B cell (primary cell): ENCODE measurements around the gene CXADR.

ENCODE experiments used
- EZH2 ChIP-seq: IDR thresholded peaks from 2 replicates; pipeline ENCODE4 v1.6.1; 2012; ENCODE audit warnings: borderline replicate concordance, low read depth, mild to moderate bottlenecking, moderate library complexity, low read length; ENCODE audit not compliant: insufficient read depth, poor library complexity, severe bottlenecking
- TF ChIP-seq, protein P1 (sequence below): fragments of 200-600 bp; IDR thresholded peaks from one replicate; pipeline ENCODE4 v1.8.0; 2022; ENCODE audit warnings: antibody characterized with exemption, mild to moderate bottlenecking

DNA sequence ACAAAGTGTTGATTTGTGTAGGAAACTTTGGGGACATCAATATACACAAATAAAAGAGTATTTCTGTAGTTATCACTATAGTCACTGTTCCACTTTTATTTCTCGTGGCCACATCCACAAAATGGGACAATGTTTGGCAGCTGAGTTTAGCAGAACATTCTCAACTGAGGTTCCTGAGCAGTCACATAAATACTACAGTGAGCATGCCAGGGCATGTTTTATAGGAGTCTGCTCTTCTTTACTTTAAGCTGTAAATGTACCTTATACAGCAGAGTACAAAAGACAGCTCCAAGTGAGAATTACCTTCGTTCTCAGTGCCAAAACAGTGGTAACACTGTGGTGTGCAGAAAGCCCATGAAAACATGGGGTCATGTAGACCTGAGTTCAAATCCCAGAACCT lies 94.8 kb downstream of the CXADR start:
- TF ChIP-seq, protein P1, sequence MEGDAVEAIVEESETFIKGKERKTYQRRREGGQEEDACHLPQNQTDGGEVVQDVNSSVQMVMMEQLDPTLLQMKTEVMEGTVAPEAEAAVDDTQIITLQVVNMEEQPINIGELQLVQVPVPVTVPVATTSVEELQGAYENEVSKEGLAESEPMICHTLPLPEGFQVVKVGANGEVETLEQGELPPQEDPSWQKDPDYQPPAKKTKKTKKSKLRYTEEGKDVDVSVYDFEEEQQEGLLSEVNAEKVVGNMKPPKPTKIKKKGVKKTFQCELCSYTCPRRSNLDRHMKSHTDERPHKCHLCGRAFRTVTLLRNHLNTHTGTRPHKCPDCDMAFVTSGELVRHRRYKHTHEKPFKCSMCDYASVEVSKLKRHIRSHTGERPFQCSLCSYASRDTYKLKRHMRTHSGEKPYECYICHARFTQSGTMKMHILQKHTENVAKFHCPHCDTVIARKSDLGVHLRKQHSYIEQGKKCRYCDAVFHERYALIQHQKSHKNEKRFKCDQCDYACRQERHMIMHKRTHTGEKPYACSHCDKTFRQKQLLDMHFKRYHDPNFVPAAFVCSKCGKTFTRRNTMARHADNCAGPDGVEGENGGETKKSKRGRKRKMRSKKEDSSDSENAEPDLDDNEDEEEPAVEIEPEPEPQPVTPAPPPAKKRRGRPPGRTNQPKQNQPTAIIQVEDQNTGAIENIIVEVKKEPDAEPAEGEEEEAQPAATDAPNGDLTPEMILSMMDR, result no peak
- no peak for TF ChIP-seq EZH2
